Tibial artery (tissue), 4 donors: ENCODE measurements around the gene FAF2.

Experiments used
- DNase-seq, 2 donors: peaks; one replicate each; pipeline ENCODE4 v3.0.0-alpha.2; 2019
- H3K27ac ChIP-seq, 2 donors: fragments of 200-600 bp; sonication (generic) in 1 of 2; 1 replicate in 1 of 2; 2 replicates in 1 of 2; pipeline ENCODE4 v1.5.1; 2018 to 2019; ENCODE audit warnings: mild to moderate bottlenecking in 1 of 2
- H3K27me3 ChIP-seq, 2 donors: fragments of 200-600 bp; sonication (generic) in 1 of 2; one replicate each; pipeline versions ENCODE4 v1.5.1 to v1.6.0; 2016 to 2019
- H3K36me3 ChIP-seq, 3 donors: fragments of 200-600 bp; sonication (generic) in 2 of 3; one replicate each; pipeline ENCODE4 v1.5.1; 2016 to 2019; ENCODE audit warnings: mild to moderate bottlenecking in 2 of 3
- H3K4me1 ChIP-seq, 4 donors: fragments of 200-600 bp; sonication (generic) in 2 of 4; 1 replicate in 3 of 4; 2 replicates in 1 of 4; pipeline ENCODE4 v1.5.1; 2016 to 2019
- H3K4me3 ChIP-seq, 2 donors: fragments of 200-600 bp; sonication (generic) in 1 of 2; 1 replicate in 1 of 2; 2 replicates in 1 of 2; pipeline ENCODE4 v1.5.1; 2018 to 2019; ENCODE audit warnings: mild to moderate bottlenecking in 2 of 2
- H3K9me3 ChIP-seq, 3 donors: fragments of 200-600 bp; sonication (generic) in 1 of 3; one replicate each; pipeline ENCODE4 v1.5.1; 2016 to 2019
- CTCF ChIP-seq, 2 experiments: fragments of 200-600 bp in 1 of 2; fragments of 450-650 bp in 1 of 2; IDR thresholded peaks; one replicate each; pipeline ENCODE4 v1.5.1; 2017 to 2019; ENCODE audit warnings: antibody characterized with exemption in 2 of 2, mild to moderate bottlenecking in 1 of 2, moderate library complexity in 1 of 2
- intact Hi-C: fragments of 100-400 bp; cut with DNase I; formaldehyde crosslinking; loops from one replicate; pipeline ENCODE4 v1.15.0; 2023; ENCODE audit warnings: low total_unique reads

FAF2 gene

GRCh38 chr5:176461349-176461748 is 13.2 kb downstream of the FAF2 start:
- H3K4me1 ChIP-seq = peaks cover 0 to 45% (median 10%) of the 10 kb centered on the region in 4 donors
- H3K9me3 ChIP-seq = no peaks in the 10 kb centered on the region
- no peak overlapping the region for H3K4me3 ChIP-seq
- no peak overlapping the region for H3K27ac ChIP-seq
- no peak for TF ChIP-seq CTCF (IDR thresholded peaks at IDR 0.05)
- H3K36me3 ChIP-seq = no peaks in the 10 kb centered on the region
- DNase-seq = no peak
- H3K27me3 ChIP-seq = no peaks in the 10 kb centered on the region
- intact Hi-C loops = no loop called here

GRCh38 chr5:176463113-176463764 is 15.1 kb downstream of the FAF2 start:
- Histone ChIP-seq H3K27me3 (no peaks in the 10 kb centered on the region), H3K4me1 (peaks cover 0 to 43% (median 7%) of the 10 kb centered on the region in 4 donors), H3K9me3 (no peaks in the 10 kb centered on the region), H3K4me3 (no peak overlapping the region), H3K36me3 (no peaks in the 10 kb centered on the region), H3K27ac (no peak overlapping the region)
- no peak for TF ChIP-seq CTCF (IDR thresholded peaks at IDR 0.05)
- intact Hi-C loops = no loop called here
- DNase-seq = no peak

- no peak for DNase-seq
- Histone ChIP-seq H3K4me3 (no peak overlapping the region), H3K4me1 (peaks cover 0 to 21% (median 7%) of the 10 kb centered on the region in 4 donors), H3K36me3 (peaks cover 0 to 6% (median 3%) of the 10 kb centered on the region in 3 donors), H3K27me3 (no peaks in the 10 kb centered on the region), H3K27ac (no peak overlapping the region), H3K9me3 (no peaks in the 10 kb centered on the region)
- TF ChIP-seq CTCF (IDR thresholded peaks at IDR 0.05) = no peak
- intact Hi-C loops = no loop called here
These were observed 18.2 kb downstream of the FAF2 start for GRCh38 chr5:176466245-176466871.

GRCh38 chr5:176469296-176469695 is 21.1 kb downstream of the FAF2 start:
- H3K4me3 ChIP-seq = no peak overlapping the region
- no peaks in the 10 kb centered on the region for H3K9me3 ChIP-seq
- TF ChIP-seq CTCF (IDR thresholded peaks at IDR 0.05) = no peak
- no peaks in the 10 kb centered on the region for H3K27me3 ChIP-seq
- intact Hi-C loops = no loop called here
- H3K36me3 ChIP-seq = peaks cover 0 to 11% (median 3%) of the 10 kb centered on the region in 3 donors
- no peak overlapping the region for H3K27ac ChIP-seq
- DNase-seq = no peak
- peaks cover 0 to 33% (median 9%) of the 10 kb centered on the region in 4 donors for H3K4me1 ChIP-seq

DNA sequence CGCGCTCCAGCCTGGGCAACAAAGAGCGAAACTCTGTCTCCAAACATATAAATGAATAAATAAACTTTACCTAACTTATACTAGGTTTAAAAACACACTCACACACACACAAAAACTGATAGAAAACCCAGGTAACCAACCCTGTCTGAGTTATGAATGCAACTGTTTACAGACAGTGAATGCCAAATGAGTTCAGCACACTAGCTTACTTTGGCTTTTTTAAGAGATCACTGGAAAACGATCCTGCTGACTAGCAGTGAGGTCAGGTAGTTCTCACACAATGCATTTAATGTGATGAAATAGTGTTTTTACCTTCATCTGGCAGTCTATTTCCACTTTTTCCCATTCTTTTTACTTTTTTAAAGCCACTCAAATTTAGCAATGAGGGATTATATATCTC is 22.4 kb downstream of the FAF2 start:
- intact Hi-C loops = no loop called here
- Histone ChIP-seq H3K27me3 (no peaks in the 10 kb centered on the region), H3K36me3 (peaks cover 0 to 12% (median 3%) of the 10 kb centered on the region in 3 donors), H3K4me3 (no peak overlapping the region), H3K9me3 (no peaks in the 10 kb centered on the region), H3K27ac (no peak overlapping the region), H3K4me1 (peaks cover 0 to 29% (median 8%) of the 10 kb centered on the region in 4 donors)
- no peak for TF ChIP-seq CTCF (IDR thresholded peaks at IDR 0.05)
- no peak for DNase-seq
